ENCODE data around the gene C1orf94.

DNA sequence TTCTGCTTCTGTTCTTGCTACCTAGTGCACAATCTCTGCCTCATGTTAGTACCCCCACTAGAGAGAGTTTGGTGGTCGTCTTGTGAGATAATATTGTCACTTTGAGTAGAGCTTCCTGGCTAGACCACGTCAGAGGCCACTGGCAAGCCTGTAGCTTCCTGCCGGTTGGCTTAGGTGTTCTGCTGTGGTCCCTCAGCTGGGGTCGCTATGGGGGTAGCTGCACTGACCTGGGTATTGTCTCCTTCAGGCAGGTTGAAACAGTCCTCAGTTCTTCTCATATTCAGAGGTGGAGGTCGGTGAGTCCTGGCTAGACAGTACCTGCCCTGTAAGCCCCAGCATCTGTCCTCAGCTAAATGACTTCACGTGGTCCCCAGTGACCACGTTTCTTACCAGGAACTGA, 86.2 kb downstream of the C1orf94 start:
- no peak for TF ChIP-seq YY1 (IDR thresholded peaks at IDR 0.05; ENCODE audit: insufficient read depth, insufficient read length)
- no peak for TF ChIP-seq ZNF274 (IDR thresholded peaks at IDR 0.05; ENCODE audit: low read depth, low read length)

All from NT2/D1 (cell line).